Spinal cord (tissue), 10 donors: ENCODE results near the gene TESK2. TPM values are rescaled to one million over a fixed set of nuclear protein-coding genes. Genes with fewer than 3 reads are reported as not detected.

ENCODE experiments used
- DNase-seq, 6 donors: peaks; one replicate each; pipeline versions ENCODE4 v3.0.0 to v3.0.0-alpha.2; 2013 to 2015; ENCODE audit warnings: low spot score in 6 of 6, low read depth in 4 of 6
- H3K27ac ChIP-seq: one replicate; pipeline ENCODE4 v1.5.1; 2013; ENCODE audit warnings: low read depth, low read length, control low read depth
- H3K27me3 ChIP-seq: one replicate; pipeline ENCODE4 v1.6.1; 2013; ENCODE audit warnings: low read length; ENCODE audit not compliant: control insufficient read depth, insufficient read depth
- H3K36me3 ChIP-seq: one replicate; pipeline ENCODE4 v1.6.1; 2013; ENCODE audit warnings: low read length; ENCODE audit not compliant: control insufficient read depth, insufficient read depth
- H3K4me1 ChIP-seq: one replicate; pipeline ENCODE4 v1.6.1; 2013; ENCODE audit warnings: low read length; ENCODE audit not compliant: control insufficient read depth, insufficient read depth
- H3K4me3 ChIP-seq: one replicate; pipeline ENCODE4 v1.5.1; 2013; ENCODE audit warnings: low read depth, low read length, control low read depth
- H3K9me3 ChIP-seq: one replicate; pipeline ENCODE4 v1.6.1; 2013; ENCODE audit warnings: low read length; ENCODE audit not compliant: control insufficient read depth, insufficient read depth
- WGBS: methylation state at CpG from one replicate; pipeline ENCODE4 v1.1.5; 2013; ENCODE audit warnings: missing lambda C conversion rate; ENCODE audit not compliant: insufficient coverage; 5-methylcytosine and 5-hydroxymethylcytosine counted together
- polyA plus RNA-seq, 2 donors: library from polyadenylated mRNA; unstranded; fragments of 120-200 nt; gene quantifications; one replicate each; pipeline ENCODE4 v1.2.1, GENCODE V29; 2013; ENCODE audit not compliant: insufficient read length in 2 of 2
- total RNA-seq, 2 donors: library from RNA; depleted of rRNA in 1 of 2; stranded (reverse); fragments of 120-200 nt in 1 of 2; fragments of >200 nt in 1 of 2; gene quantifications; one replicate each; pipeline versions ENCODE4 v1.2.3 to v1.2.4, GENCODE V29; 2013 to 2014
- donor health status: healthy.

The TESK2 gene
- total and polyA plus RNA-seq, 4 donors, result 4.0 to 7.3 (median 5.1) TPM

- no peak overlapping the region for H3K27ac ChIP-seq
- no peaks in the 10 kb centered on the region for H3K4me1 ChIP-seq
- 80% methylated on average over 3 of the region's 4 CpGs for WGBS
- no peaks in the 10 kb centered on the region for H3K27me3 ChIP-seq
- no peak overlapping the region for H3K4me3 ChIP-seq
- no peak for DNase-seq
- no peaks in the 10 kb centered on the region for H3K36me3 ChIP-seq
- H3K9me3 ChIP-seq, result no peaks in the 10 kb centered on the region
Observed at GRCh38 chr1:45429561-45430159, 61.3 kb downstream of the TESK2 start.

DNA sequence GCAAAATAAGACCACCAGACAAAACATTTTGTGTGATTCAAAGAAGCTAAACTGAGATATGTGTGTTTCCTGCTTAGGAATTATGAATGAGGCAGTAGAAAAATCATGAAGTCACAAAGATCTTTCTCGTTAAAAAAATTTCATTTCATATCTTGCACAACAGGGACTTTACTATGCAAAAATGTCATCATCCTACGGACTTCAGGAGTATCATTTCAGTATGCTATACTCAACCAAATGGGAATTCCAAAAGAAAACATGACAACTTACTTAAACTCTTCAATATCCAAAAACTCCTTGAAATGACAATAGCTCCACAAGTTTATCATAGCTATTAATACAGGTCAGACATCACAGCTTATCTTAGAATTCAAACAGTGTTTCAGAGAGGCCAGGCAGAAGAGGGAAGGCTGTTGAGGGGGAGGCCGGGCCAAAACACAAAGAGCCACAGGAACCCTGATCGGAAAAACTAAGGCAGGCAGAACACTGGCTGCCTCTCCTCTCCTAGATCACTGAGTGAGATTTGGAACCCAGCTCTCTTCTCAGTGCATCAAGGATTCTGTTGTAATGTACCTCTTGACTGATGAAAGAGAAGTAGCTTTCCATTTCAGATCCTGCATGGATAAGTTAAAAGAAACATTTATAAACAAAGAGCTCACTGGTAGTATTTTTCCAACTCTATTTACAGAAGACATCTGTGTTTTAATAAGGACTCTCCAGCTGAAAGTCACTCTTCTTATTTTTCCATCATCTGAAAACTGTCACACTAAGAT is 66.9 kb downstream of the TESK2 start:
- WGBS, result 100% methylated on average over 1 of the region's 4 CpGs
- peaks cover 3% of the 10 kb centered on the region for H3K9me3 ChIP-seq
- no peaks in the 10 kb centered on the region for H3K27me3 ChIP-seq
- DNase-seq, result no peak
- H3K4me3 ChIP-seq, result no peak overlapping the region
- no peaks in the 10 kb centered on the region for H3K36me3 ChIP-seq
- no peaks in the 10 kb centered on the region for H3K4me1 ChIP-seq
- H3K27ac ChIP-seq, result no peak overlapping the region

DNA sequence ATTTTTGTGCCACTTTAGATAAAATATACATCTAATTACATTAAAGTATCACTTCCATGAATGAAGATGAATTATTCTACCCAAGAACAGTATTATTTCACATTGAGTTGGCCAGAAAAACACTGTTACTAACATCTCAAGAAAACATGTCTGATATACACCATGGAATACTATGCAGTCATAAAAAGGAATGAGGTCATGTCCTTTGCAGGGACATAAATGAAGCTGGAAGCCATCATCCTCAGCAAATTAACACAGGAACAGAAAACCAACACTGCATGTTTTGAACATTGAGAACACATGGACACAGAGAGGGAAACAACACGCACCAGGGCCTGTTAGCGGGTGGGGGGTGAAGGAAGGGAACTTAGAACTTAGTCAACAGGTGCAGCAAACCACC is 69.0 kb downstream of the TESK2 start:
- no peak overlapping the region for H3K4me3 ChIP-seq
- no peak for DNase-seq
- no peaks in the 10 kb centered on the region for H3K27me3 ChIP-seq
- no peaks in the 10 kb centered on the region for H3K4me1 ChIP-seq
- H3K36me3 ChIP-seq, result no peaks in the 10 kb centered on the region
- WGBS, result no CpG with 5 or more reads among the region's 2 CpGs
- H3K9me3 ChIP-seq, result peaks cover 3% of the 10 kb centered on the region
- H3K27ac ChIP-seq, result no peak overlapping the region

- H3K36me3 ChIP-seq, result no peaks in the 10 kb centered on the region
- no peaks in the 10 kb centered on the region for H3K4me1 ChIP-seq
- WGBS, result 67% methylated on average over 3 of the region's 6 CpGs
- DNase-seq, result no peak
- H3K27ac ChIP-seq, result no peak overlapping the region
- no peaks in the 10 kb centered on the region for H3K27me3 ChIP-seq
- H3K9me3 ChIP-seq, result no peaks in the 10 kb centered on the region
- H3K4me3 ChIP-seq, result no peak overlapping the region
Observed at GRCh38 chr1:45414746-45415145, 76.2 kb downstream of the TESK2 start.

DNA sequence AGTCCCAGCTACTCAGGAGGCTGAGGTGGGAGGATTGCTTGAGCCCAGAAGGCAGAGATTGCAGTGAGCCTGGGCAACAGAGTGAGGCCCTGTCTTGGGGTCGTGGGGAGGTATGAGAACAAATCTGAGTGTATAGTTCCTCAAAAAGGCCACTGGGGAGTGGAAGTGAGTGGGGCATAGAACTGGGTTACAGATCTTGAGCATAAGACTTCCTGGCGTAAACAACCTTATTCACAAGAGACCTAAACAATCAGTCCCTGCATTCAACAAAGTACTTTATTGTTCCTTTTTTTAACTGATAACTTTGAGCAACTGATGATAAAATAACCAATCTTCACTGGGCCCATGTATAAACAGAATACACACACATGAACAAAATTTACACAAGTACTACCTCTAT is 78.1 kb downstream of the TESK2 start:
- H3K27me3 ChIP-seq, result no peaks in the 10 kb centered on the region
- DNase-seq, result no peak
- H3K36me3 ChIP-seq, result no peaks in the 10 kb centered on the region
- no peak overlapping the region for H3K27ac ChIP-seq
- H3K4me1 ChIP-seq, result no peaks in the 10 kb centered on the region
- no peak overlapping the region for H3K4me3 ChIP-seq
- WGBS, result no CpG with 5 or more reads among the region's 2 CpGs
- H3K9me3 ChIP-seq, result no peaks in the 10 kb centered on the region

DNA sequence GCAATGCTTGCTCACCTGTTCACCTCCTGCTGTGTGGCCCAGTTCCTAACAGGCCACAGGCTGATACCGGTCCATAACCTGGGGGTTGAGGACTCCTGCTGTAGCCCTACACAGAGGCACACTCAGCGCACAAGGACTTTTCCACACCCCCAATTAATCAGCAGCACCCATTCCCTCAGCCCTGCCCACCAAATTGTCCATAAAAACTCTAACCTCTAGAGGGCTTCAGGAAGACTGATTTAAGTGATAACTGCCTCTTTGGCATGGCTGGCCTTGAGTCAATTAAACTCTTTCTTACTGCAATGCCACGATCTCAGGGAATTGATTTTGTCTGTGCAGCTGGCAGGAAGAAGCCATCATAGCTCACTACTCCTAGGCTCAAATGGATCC is 79.5 kb downstream of the TESK2 start:
- Histone ChIP-seq H3K9me3 (no peaks in the 10 kb centered on the region), H3K36me3 (no peaks in the 10 kb centered on the region), H3K4me3 (no peak overlapping the region), H3K4me1 (no peaks in the 10 kb centered on the region), H3K27ac (no peak overlapping the region), H3K27me3 (no peaks in the 10 kb centered on the region)
- DNase-seq, result no peak
- 74% methylated on average over 3 of the region's 3 CpGs for WGBS

DNA sequence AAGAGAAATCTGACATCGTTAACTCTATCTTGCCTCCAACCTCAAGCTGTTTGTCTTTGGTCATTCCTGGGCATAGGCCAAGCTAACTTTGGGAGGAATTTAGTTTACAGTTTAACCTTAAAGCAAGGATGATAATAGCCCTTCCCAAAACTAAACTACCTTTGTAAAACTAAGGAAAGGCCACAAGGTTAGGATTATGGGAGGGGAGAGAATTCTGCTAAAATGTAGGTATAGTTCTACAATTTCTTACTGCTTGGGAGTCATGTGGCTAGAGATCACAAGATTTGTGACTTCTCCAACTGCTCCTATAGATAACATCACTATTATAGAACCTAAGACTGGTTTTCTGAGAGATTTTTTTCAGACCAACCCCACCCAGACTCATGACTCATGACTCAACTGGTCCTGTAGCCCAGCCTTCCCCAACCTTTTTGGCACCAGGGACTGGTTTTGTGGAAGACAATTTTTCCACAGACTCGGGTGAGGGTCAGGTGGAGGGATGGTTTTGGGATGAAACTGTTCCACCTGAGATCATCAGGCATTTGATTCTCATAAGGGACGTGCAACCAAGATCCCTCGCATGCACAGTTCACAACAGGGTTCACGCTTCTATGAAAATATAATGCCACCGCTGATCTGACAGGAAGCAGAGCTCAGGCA is 80.0 kb downstream of the TESK2 start:
- no peaks in the 10 kb centered on the region for H3K36me3 ChIP-seq
- no peaks in the 10 kb centered on the region for H3K4me1 ChIP-seq
- H3K27me3 ChIP-seq, result no peaks in the 10 kb centered on the region
- H3K27ac ChIP-seq, result no peak overlapping the region
- H3K9me3 ChIP-seq, result no peaks in the 10 kb centered on the region
- WGBS, result 96% methylated on average over 4 of the region's 6 CpGs
- no peak overlapping the region for H3K4me3 ChIP-seq
- DNase-seq, result no peak

DNA sequence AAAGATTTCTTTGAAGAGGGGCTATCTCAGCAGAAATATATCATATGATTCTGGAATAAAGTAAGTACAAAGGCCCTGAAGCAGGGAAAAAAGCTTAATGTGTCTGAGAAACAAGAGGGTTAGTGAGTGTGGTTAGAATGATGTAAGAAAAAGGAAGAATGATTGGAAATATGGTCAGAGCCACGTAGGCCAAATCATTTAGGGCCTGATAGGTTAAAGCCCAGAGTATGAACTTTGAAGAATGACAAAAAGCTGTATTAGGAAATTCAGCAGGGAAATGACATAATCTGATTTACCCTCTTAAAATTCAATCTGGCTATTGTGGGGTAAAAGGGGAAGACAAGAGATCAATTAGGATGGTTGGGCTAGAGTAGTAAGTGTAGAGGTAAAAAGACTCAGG is 81.7 kb downstream of the TESK2 start:
- H3K27me3 ChIP-seq, result no peaks in the 10 kb centered on the region
- H3K27ac ChIP-seq, result no peak overlapping the region
- DNase-seq, result no peak
- no peaks in the 10 kb centered on the region for H3K4me1 ChIP-seq
- no peak overlapping the region for H3K4me3 ChIP-seq
- H3K36me3 ChIP-seq, result no peaks in the 10 kb centered on the region
- WGBS, result no CpG with 5 or more reads among the region's 1 CpG
- H3K9me3 ChIP-seq, result no peaks in the 10 kb centered on the region

DNA sequence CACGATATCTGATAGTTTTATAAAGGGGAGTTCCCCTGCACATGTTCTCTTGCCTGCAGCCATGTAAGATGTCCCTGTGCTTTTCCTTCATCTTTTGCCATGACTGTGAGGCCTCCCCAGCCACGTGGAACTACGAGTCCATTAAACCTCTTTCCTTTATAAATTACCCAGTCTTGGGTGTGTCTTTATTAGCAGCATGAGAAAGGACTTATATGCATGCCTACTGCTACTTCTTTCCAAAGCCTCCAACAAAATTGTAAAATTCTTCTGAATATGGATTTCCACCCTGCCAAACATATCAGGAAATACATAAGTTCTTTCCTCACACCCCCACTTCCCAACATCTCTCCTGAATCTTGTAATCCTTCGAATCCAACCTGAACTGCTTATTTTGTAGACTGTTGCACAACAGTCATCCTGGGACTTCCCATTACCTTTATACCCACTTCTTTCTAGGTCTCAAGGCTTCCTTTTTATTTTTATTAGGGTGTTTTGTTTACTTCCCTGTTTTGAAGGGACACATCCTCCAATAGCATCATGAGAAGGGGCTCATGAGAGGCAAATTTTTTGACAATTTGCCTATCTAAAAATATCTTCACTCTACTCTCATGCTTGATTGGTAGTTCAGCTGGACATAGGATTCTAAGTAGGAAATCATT is 83.2 kb downstream of the TESK2 start:
- no peak overlapping the region for H3K27ac ChIP-seq
- no peaks in the 10 kb centered on the region for H3K36me3 ChIP-seq
- H3K4me3 ChIP-seq, result no peak overlapping the region
- no peaks in the 10 kb centered on the region for H3K9me3 ChIP-seq
- no peaks in the 10 kb centered on the region for H3K27me3 ChIP-seq
- DNase-seq, result no peak
- no peaks in the 10 kb centered on the region for H3K4me1 ChIP-seq
- WGBS, result 83% methylated on average over 2 of the region's 4 CpGs
